GDM1 (cell line): ENCODE data around the gene MYBPC2.
A peak's percentile ranks its signal among the peaks of the same experiment; 100 is the strongest.
"Not testable (repeated sequence)": the region's sequence is repeated elsewhere in the genome, so short reads cannot be mapped to it uniquely, and the experiment has no call there.

Experiments
- DNase-seq: peaks from one replicate; lab custom pipeline; 2025; lab: John Stamatoyannopoulos, UW

MYBPC2 gene

DNA sequence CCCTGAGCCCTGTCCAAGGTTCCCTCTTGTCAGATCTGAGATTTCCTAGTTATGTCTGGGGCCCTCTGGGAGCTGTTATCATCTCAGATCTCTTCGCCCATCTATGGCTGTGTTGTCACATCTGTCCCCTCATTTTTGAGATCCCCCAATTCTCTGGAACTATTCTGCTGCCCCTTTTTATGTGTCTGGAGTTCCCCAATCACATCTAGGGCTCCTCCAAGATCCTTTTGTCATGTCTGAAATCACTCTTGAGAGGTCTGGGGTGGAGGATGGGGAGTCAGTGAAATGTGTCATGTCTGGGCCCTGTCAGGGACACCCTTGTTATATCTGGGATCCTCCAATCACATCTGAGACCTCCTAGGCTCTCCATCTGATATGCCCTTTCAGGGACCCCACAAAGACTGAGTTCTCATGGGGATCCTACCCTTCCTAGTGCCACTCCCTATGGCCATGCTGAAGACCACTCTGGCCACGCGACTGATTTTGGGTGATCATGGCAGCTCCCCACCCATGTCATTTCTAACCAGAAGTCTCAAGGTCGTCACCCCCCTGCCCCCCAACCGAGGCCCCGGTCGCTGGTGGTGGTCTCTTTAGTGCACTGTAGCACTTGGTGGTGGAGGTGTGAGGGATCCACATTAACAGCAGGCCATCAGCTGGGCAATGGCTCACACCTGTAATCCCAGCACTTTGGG lies 3.8 kb upstream of the MYBPC2 start:
- no peak for DNase-seq

DNA sequence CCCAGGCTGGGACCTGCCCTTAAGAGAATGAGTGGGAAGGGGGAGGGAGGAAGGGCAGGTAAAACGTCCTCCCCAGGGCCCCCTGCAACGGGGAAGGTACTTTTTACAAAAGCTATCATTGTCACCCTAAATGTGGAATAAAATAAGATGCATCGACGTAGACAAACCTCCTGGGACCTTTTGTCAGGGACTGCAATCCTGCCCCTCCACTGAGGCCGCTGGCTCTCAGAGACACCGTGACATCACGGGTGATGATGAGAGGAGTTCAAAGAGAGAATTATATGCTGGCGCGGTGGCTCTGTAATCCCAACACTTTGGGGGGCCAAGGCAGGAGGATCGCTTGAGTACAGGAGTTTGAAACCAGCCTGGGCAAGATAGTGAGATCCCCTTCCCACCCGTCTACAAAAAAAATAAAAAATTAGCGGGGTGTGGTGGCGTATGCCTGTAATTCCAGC lies 1.8 kb upstream of the MYBPC2 start:
- DNase-seq = no peak

DNA sequence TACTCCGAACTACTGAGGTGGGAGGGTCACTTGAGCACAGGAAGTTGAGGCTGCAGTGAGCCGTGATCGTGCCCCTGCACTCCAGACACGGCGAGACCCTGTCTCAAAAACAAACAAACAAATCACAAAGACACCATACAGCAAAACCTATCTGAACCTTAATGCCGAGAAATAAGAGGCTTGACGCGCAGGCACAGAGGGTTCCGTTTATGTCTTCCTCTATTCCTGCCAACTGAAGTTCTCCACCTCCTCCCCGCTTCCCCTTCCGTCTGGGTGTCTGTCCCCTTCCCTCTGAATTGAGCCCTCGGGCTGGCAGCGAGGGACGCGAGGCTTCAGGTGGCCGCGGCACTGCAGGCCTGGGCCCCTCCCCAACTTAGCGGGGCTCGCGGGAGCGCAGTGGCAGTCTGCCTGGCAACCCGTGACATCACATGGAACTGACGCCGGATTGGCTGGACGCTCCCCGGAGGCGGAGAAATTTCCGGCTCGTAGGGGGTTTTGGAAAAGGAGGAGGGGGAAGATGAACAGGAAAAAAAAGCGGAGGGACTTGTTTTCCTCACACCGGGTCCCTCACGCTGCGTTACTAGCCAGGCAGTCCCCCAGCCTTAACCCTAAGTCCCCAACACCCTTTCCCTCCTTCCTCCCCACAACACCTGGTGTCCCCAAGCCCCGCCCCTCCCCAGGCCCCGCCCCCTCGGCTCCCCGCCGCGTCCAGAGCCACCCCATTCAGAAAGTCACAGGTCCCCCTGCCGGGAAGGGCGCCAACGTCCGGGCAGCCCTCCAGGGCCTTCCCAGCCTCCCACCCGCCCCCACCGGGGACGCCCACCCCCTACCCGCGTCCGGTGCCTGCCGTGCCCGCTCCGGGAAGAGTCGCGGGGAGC lies 1.1 kb upstream of the MYBPC2 start:
- DNase-seq = peak; percentile 88

- no peak for DNase-seq
Measured at GRCh38 chr19:50433201-50434180, 799 bp downstream of the MYBPC2 start.

DNA sequence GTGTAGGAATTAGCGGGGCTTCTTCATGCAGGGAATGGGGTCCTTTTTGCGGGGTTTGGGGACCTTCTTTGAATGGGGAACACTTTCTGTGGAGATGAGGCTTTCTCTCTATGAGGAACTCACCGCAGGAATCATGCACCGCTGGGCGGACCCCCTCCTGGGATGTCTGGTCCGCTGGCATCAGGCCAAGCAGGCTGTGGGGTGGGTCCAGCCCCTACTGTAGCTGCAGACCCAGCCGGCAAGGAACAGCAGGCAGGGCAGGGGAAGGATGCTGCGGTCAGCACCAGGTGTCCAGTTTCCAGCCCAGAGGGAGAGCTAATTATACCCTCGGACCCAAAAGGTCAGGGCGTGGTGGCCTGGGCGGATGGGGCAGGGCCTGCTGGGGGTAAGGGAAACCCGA lies 1.8 kb downstream of the MYBPC2 start:
- DNase-seq = no peak

DNA sequence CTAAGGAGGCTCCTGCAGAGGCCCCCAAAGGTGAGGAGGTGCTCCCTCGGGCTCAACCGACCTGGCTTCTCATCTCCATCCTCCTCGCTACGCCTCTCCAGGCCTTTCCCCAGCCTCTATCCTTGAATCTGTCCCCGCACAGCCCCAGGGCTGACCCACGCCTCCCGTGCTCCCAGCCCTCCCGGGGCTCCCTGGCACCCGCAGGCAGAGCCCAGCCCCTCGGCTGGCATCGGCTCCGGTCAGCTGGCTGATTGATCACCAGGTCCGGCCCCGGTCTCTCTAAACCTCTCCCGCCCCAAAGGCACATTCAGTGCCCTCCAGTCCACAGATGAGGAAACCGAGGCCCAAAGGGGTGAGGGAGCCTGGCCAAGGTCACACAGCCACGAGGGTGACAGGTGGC lies 2.5 kb downstream of the MYBPC2 start:
- DNase-seq = no peak

DNA sequence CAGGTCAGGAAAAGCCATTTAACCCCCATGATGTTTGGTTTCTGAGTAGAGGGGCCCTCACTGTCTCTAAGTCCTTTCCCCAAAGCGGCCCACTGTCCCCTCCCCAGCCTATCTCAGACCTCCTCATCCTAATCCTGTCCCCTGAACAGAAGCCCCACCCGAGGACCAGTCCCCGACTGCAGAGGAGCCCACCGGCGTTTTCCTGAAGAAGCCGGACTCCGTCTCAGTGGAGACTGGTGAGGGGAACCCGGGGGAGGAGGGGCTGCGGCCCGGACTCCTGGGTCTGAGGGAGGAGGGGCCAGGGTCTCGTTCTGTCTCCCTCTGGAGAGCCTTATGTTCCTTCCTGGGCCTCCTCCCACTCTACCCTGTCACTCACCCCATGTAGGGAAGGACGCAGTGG lies 2.9 kb downstream of the MYBPC2 start:
- DNase-seq = no peak

DNA sequence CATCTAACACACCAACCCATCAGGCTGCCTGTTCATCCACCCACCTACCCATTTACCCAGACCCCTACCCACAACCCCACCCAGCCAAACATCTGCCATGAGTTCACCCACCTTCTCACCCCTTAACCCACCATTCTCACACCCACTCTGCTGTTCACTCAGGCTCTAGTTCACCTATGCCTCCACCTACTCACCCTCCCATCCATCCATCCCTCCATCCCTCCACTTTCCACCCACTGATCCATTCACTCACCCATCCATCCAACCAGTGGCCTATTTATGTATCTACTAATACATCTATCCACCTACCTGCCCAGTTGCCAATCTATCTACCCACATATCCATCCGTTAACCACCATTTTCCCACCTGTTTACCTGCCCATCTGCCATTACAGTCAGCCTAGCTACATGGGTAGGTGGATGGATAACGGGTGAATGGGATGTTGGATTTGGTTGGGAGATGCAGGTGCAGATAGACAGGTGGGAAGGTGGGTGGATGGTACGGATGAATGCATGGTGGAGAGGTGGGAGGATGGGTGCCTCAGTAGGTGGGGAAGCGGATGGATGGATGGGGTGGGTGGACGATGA lies 5.3 kb downstream of the MYBPC2 start:
- no peak for DNase-seq

- DNase-seq = not testable (repeated sequence)
Measured at GRCh38 chr19:50439130-50439529, 6.4 kb downstream of the MYBPC2 start.

GRCh38 chr19:50444059-50444458 lies 11.4 kb downstream of the MYBPC2 start:
- no peak for DNase-seq

DNA sequence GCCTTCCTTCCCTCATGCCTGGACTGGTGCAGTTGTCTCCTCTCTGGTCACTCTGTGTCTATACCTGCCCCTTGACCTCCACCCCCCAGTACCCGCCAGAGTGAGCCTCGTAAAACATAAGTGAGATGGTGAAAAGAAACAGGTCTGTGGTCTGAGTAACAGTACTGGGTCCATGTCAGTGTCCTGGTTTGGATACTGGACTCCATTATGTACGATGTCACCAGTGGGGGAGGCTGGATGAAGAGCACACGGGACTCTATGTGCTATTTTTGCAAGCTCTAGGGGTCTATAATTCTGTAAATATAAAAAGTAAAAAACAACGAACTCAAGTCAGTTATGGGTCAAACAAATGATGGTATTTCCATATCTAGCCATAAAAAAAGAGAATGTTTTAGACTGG lies 14.4 kb downstream of the MYBPC2 start:
- DNase-seq = no peak

- DNase-seq = no peak
Measured at GRCh38 chr19:50447750-50448149, 15.1 kb downstream of the MYBPC2 start.

- no peak for DNase-seq
Measured at GRCh38 chr19:50449236-50449899, 16.7 kb downstream of the MYBPC2 start.

GRCh38 chr19:50450369-50451222 lies 17.9 kb downstream of the MYBPC2 start:
- DNase-seq = no peak

DNA sequence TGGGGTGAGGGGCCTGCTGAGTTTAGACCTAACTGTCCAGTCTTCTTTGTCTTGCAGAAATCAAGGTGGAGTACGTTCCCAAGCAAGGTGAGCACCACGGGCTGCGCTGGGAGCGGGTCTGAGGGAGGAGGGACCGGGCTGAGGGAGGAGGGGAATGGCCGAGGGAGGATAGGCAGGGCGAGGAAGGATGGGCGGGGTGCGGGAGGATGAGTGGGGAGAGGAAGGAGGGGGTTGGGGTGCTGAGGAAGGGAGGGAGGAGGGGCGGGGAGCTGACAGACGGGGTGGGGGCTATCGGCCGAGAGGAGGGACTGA lies 18.5 kb downstream of the MYBPC2 start:
- no peak for DNase-seq

DNA sequence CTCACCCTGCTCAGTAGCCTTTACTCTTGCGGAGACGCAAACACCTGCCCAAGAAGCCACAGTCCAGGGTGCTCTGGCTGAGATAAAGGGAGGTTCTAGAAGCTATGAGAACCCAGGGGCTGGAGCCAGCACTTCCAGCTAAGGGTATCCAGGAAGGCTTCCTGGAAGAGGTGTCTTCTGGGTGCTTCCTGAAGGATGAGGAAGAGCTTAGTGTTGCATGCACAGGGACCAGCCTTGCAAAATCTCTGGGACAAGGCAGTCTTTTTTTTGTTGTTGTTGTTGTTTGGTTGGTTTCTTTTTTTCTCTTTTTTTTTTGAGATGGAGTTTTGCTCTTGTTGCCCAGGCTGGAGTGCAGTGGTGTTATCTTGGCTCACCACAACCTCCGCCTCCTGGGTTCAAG lies 20.6 kb downstream of the MYBPC2 start:
- no peak for DNase-seq

DNA sequence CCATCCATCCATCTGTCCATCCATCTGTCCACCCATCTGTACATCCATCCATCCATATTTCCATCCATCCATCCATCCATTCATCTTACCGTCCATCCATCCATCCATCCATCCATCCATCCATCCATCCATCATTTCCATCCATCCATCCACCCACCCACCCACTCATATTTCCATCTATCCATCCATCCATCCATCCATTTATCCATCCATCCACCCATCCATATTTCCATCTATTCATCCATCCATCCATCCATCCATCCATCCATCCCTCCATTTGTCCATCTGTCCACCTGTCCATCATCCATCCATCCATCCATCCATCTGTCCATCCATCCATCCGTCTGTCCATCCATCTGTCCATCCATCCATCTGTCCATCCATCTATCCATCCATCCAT lies 23.3 kb downstream of the MYBPC2 start:
- DNase-seq = no peak

DNA sequence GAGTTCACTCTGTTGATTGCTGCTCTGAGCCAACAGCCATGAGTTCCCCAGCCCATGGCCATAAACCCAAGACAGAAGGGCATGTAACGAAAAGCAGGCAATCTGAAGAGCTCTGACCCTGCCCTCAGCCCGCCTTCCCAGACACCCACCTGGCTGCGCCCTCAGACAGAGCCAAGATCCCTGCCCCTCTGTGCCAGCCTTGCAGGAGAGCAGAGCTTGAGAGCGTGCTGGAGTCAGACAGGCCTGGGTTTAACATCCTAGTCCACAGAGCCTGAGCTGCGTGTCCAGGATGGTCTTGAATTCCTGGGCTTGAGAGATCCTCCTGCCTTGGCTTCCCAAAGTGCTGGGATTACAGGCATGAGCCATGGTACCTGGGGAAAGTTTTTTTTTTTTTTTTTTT lies 24.6 kb downstream of the MYBPC2 start:
- DNase-seq = no peak

DNA sequence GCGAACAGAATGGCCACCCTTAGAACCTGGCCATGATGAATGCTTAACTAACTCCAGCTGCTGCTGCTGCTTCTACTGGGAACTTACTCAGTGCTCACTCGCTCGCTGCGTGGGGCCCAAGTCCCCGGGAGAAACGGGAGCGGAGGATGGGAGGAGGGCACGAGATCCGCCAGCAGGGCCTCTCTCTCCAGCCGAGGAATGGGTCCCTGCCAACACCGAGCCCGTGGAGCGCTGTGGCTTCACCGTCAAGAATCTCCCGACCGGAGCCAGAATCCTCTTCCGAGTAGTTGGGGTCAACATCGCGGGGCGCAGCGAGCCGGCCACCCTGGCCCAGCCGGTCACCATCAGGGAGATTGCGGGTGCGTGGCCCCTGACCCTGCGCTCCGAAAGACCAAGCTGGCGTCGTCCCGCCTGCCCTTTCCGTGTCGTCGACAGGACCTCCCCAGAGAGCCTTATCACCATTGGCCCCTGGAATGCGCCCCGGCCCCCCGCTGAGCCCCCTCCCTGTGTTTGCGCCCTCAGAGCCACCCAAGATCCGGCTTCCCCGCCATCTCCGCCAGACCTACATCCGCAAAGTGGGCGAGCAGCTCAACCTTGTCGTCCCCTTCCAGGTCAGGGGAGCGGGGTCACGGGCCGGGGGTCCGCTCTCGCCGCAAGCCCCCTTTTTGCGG lies 25.8 kb downstream of the MYBPC2 start:
- DNase-seq = no peak

- no peak for DNase-seq
Measured at GRCh38 chr19:50459067-50459456, 26.4 kb downstream of the MYBPC2 start.
